ENCODE measurements around the gene KIF5B. TPM values are rescaled to one million over a fixed set of nuclear protein-coding genes. Genes with fewer than 3 reads are reported as not detected.
"Not testable (repeated sequence)": the region's sequence is repeated elsewhere in the genome, so short reads cannot be mapped to it uniquely, and the experiment has no call there.

Gene KIF5B
- total and polyA plus RNA-seq, 4 donors: 12.2 to 42.0 (median 22.9) TPM

GRCh38 chr10:31974434-31975124, 81.6 kb downstream of the KIF5B start:
- no peak overlapping the region for H3K9ac ChIP-seq (ENCODE audit: low read depth in 1 of 2, low read length in 2 of 2)
- 84% methylated on average over 4 of the region's 4 CpGs for WGBS
- no peak for DNase-seq (ENCODE audit: low spot score)

GRCh38 chr10:31972519-31973041, 83.6 kb downstream of the KIF5B start:
- TF ChIP-seq, protein P1, sequence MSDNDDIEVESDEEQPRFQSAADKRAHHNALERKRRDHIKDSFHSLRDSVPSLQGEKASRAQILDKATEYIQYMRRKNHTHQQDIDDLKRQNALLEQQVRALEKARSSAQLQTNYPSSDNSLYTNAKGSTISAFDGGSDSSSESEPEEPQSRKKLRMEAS (IDR thresholded peaks at IDR 0.05): no peak
- TF ChIP-seq RAD21 (IDR thresholded peaks at IDR 0.05) (no peak), JUND (IDR thresholded peaks at IDR 0.05) (no peak), REST (IDR thresholded peaks at IDR 0.05) (no peak), CTCF (IDR thresholded peaks at IDR 0.05; ENCODE audit: low read depth, low read length, missing input control) (no peak), SP1 (IDR thresholded peaks at IDR 0.05) (no peak), RXRA (IDR thresholded peaks at IDR 0.05) (no peak), HNF4G (IDR thresholded peaks at IDR 0.05) (no peak)
- H3K27ac ChIP-seq (ENCODE audit: low read depth in 1 of 2, low read length in 2 of 2): no peak overlapping the region
- no peaks in the 10 kb centered on the region for H3K4me1 ChIP-seq (ENCODE audit: control insufficient read depth in 4 of 4, insufficient read depth in 4 of 4, low read length in 3 of 4)
- no peak overlapping the region for H3K4me3 ChIP-seq (ENCODE audit: low read depth in 1 of 3, low read length in 3 of 3)
- DNase-seq (ENCODE audit: low spot score): no peak
- no peaks in the 10 kb centered on the region for H3K27me3 ChIP-seq (ENCODE audit: control insufficient read depth in 4 of 4, insufficient read depth in 4 of 4, low read length in 3 of 4)
- no peaks in the 10 kb centered on the region for H3K36me3 ChIP-seq (ENCODE audit: control insufficient read depth in 4 of 4, insufficient read depth in 3 of 4, low read depth in 1 of 4, low read length in 3 of 4)
- WGBS: 90% methylated on average over 9 of the region's 9 CpGs
- no peaks in the 10 kb centered on the region for H3K9me3 ChIP-seq (ENCODE audit: control insufficient read depth in 4 of 4, low read length in 3 of 4)
- H3K9ac ChIP-seq (ENCODE audit: low read depth in 1 of 2, low read length in 2 of 2): no peak overlapping the region

More at GRCh38 chr10:31974434-31975124, 81.6 kb downstream of the KIF5B start:
- no peak overlapping the region for H3K27ac ChIP-seq (ENCODE audit: low read depth in 1 of 2, low read length in 2 of 2)
- no peaks in the 10 kb centered on the region for H3K27me3 ChIP-seq (ENCODE audit: control insufficient read depth in 4 of 4, insufficient read depth in 4 of 4, low read length in 3 of 4)
- H3K9me3 ChIP-seq (ENCODE audit: control insufficient read depth in 4 of 4, low read length in 3 of 4): no peaks in the 10 kb centered on the region
- no peaks in the 10 kb centered on the region for H3K36me3 ChIP-seq (ENCODE audit: control insufficient read depth in 4 of 4, insufficient read depth in 3 of 4, low read depth in 1 of 4, low read length in 3 of 4)
- no peaks in the 10 kb centered on the region for H3K4me1 ChIP-seq (ENCODE audit: control insufficient read depth in 4 of 4, insufficient read depth in 4 of 4, low read length in 3 of 4)
- TF ChIP-seq JUND (IDR thresholded peaks at IDR 0.05) (no peak), HNF4G (IDR thresholded peaks at IDR 0.05) (no peak)
- no peak overlapping the region for H3K4me3 ChIP-seq (ENCODE audit: low read depth in 1 of 3, low read length in 3 of 3)

GRCh38 chr10:31969847-31970246, 86.4 kb downstream of the KIF5B start:
- not testable (repeated sequence) for H3K27ac ChIP-seq (ENCODE audit: low read depth in 1 of 2, low read length in 2 of 2); H3K4me3 ChIP-seq (ENCODE audit: low read depth in 1 of 3, low read length in 3 of 3); H3K4me1 ChIP-seq (ENCODE audit: control insufficient read depth in 4 of 4, insufficient read depth in 4 of 4, low read length in 3 of 4); DNase-seq (ENCODE audit: low spot score); H3K36me3 ChIP-seq (ENCODE audit: control insufficient read depth in 4 of 4, insufficient read depth in 3 of 4, low read depth in 1 of 4, low read length in 3 of 4); H3K9me3 ChIP-seq (ENCODE audit: control insufficient read depth in 4 of 4, low read length in 3 of 4); H3K9ac ChIP-seq (ENCODE audit: low read depth in 1 of 2, low read length in 2 of 2); H3K27me3 ChIP-seq (ENCODE audit: control insufficient read depth in 4 of 4, insufficient read depth in 4 of 4, low read length in 3 of 4)
- WGBS: no CpG with 5 or more reads among the region's 32 CpGs

Measured in liver (tissue), 9 donors.